ENCODE measurements around the gene SSR2. TPM values are rescaled to one million over a fixed set of nuclear protein-coding genes. Genes with fewer than 3 reads are reported as not detected.

Gene SSR2
- 100 to 1,000 TPM; 194 to 208 TPM for total RNA-seq

DNA sequence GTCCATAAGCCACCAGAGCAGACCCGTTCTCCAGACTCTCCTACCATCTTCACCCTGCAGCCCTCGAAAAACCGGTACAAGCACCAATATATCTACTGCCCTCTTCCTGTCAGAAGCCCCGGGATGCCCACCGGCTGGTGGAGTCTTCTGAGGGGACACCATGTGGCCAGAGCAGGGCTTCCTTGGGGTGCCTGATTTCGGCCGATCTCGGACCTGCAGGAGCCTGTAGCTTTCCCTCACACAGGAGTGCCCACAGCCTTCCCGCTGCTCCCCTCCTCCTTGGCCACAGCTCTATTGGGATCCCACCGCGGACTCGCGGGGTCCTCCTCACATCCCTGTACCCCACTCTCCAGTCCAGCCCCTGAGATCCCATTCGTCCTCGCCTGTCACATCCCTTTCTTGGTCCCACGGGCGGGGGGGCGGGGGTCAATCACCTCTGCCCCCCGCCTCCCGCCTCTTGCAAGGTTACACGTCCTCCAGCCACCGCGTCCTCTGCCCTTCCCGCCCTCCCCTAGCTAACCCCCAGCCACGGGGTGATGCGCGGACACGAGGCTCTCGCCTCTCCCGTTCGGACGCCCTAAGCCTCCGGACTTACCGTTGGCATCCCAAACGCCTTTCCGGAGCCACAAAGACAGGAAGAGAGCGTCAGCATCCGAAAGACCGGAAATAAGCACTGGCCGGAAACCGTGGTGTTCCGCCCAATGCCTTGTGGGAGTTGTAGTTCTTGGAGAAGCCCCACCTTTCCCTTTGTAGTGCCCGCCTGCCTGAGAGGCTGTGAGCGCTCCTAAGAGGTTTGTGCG, at the start of gene SSR2:
Gene SSR2, minus strand, starts transcription at position 659 of the 800 bp plus-strand sequence. CDS start 784 bp downstream, outside the sequence.
- Mint-ChIP-seq H3K27me3 (no peaks in the 10 kb centered on the region), H3K4me3 (peak within 1 kb of the TSS; percentile 98), H3K36me3 (ENCODE audit: low read depth) (peaks cover 55% of the 10 kb centered on the region), H3K9me3 (no peaks in the 10 kb centered on the region), H3K4me1 (peaks cover 28% of the 10 kb centered on the region), H3K27ac (peak within 1 kb of the TSS; percentile 95)
- peak; percentile 100 for ATAC-seq (replicated peaks)

DNA sequence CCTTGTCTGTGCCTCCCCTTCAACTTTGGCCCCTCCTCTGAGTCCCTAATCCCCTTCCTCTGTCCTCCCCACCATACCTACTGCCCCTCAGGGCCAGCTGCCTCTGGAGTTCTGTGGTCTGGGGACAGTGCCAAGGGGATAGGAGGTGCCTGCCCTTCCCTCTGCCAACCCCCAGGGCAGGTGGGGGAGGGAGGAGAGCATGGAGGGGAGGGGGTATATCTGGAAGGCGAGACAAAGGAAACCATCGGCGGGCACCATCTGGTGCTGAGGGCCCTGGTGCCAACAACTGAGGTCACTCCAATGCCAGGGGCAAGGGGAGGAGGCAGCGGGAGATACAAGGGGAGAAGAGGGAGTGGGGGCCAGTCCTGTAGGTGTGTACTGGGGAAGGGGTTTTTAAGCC, 49.8 kb upstream of the SSR2 start:
- H3K36me3 Mint-ChIP-seq (ENCODE audit: low read depth): no peaks in the 10 kb centered on the region
- H3K9me3 Mint-ChIP-seq: no peaks in the 10 kb centered on the region
- no peaks in the 10 kb centered on the region for H3K27me3 Mint-ChIP-seq
- no peak for ATAC-seq (replicated peaks)
- H3K4me3 Mint-ChIP-seq: no peak overlapping the region
- peaks cover under 1% of the 10 kb centered on the region for H3K4me1 Mint-ChIP-seq
- H3K27ac Mint-ChIP-seq: no peak overlapping the region

DNA sequence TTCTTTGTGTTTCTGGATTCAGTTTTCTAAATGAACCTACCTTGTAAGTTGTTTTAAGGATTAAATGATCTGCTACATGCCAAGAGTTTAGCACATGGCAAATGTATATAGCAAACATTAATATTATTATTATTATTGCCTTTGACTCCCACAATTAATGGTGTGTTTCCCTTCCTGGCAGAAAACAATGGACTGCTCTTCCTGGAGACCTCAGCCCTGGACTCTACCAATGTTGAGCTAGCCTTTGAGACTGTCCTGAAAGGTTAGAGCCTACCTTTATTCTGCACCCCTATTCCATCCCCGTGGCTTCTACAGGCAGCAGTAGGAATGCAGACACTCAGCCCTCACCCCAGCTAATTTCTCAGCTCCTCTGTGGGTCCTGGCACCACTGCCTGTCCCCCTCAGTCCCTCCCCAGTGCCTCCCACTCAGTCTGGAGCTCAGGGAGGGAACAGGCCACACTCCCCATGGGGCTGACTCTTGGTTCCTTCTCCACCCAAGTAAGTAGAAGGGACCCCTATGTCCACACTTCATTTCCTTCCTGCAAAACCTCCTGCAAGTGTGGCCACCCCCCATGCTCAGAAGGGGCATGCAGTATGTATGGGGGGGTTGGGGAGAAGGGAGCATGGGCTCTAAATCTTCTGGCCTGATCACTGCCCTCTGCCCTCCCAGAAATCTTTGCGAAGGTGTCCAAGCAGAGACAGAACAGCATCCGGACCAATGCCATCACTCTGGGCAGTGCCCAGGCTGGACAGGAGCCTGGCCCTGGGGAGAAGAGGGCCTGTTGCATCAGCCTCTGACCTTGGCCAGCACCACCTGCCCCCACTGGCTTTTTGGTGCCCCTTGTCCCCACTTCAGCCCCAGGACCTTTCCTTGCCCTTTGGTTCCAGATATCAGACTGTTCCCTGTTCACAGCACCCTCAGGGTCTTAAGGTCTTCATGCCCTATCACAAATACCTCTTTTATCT, 49.0 kb upstream of the SSR2 start:
- Mint-ChIP-seq H3K27ac (no peak overlapping the region), H3K9me3 (no peaks in the 10 kb centered on the region), H3K4me1 (peaks cover 8% of the 10 kb centered on the region), H3K27me3 (no peaks in the 10 kb centered on the region), H3K4me3 (no peak overlapping the region), H3K36me3 (ENCODE audit: low read depth) (no peaks in the 10 kb centered on the region)
- no peak for ATAC-seq (replicated peaks)

- H3K27ac Mint-ChIP-seq: peak overlapping the region; percentile 2
- ATAC-seq (replicated peaks): no peak
- H3K4me1 Mint-ChIP-seq: peaks cover 8% of the 10 kb centered on the region
- no peak overlapping the region for H3K4me3 Mint-ChIP-seq
- H3K36me3 Mint-ChIP-seq (ENCODE audit: low read depth): no peaks in the 10 kb centered on the region
- no peaks in the 10 kb centered on the region for H3K27me3 Mint-ChIP-seq
- no peaks in the 10 kb centered on the region for H3K9me3 Mint-ChIP-seq
These were observed 46.5 kb upstream of the SSR2 start for GRCh38 chr1:156067262-156067661.

GRCh38 chr1:156065871-156066270, 45.1 kb upstream of the SSR2 start:
- Mint-ChIP-seq H3K4me3 (no peak overlapping the region), H3K9me3 (no peaks in the 10 kb centered on the region), H3K36me3 (ENCODE audit: low read depth) (no peaks in the 10 kb centered on the region), H3K4me1 (peaks cover 8% of the 10 kb centered on the region), H3K27me3 (no peaks in the 10 kb centered on the region), H3K27ac (no peak overlapping the region)
- ATAC-seq (replicated peaks): no peak

DNA sequence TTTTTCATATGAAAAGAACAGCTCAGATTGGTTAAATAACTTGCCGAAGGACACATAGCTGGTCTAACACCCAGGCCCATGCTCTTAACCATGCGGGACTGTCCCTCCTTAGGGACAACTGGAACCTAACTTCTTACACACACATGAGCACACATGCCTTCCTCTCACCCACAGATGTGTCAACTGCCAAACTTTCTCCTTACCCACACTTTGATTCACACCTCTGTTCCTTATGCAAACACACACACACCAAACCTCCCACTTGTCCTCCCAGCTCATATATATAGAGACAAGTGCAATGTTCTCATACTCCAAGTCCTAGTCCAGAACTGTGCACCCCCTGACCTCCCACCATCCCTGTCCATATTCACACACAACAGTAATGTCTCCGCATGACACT, 44.5 kb upstream of the SSR2 start:
- H3K4me3 Mint-ChIP-seq: no peak overlapping the region
- no peaks in the 10 kb centered on the region for H3K9me3 Mint-ChIP-seq
- H3K36me3 Mint-ChIP-seq (ENCODE audit: low read depth): no peaks in the 10 kb centered on the region
- no peaks in the 10 kb centered on the region for H3K27me3 Mint-ChIP-seq
- peak overlapping the region; percentile 11 for H3K27ac Mint-ChIP-seq
- ATAC-seq (replicated peaks): peak; percentile 84
- H3K4me1 Mint-ChIP-seq: peaks cover 8% of the 10 kb centered on the region

DNA sequence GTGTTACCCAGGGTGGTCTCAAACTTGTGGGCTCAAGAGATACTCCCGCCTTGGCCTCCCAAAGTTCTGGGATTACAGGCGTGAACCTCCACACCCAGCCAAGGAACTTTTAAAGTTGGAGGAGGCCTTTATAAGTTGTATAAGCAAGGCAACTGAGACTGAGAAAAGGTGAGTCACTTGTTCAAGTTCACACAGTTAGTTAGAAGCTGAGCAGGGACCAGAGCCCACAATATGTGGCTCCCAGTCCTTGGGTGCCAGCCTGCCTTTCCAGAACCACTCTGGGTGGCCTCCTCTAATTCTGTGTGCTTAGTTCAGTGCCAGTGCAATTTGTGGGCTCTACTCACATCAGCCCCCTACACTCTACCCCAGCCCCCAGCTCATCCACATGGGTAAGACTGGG, 43.9 kb upstream of the SSR2 start:
- no peaks in the 10 kb centered on the region for H3K27me3 Mint-ChIP-seq
- H3K27ac Mint-ChIP-seq: peak overlapping the region; percentile 11
- peaks cover 8% of the 10 kb centered on the region for H3K4me1 Mint-ChIP-seq
- H3K36me3 Mint-ChIP-seq (ENCODE audit: low read depth): no peaks in the 10 kb centered on the region
- ATAC-seq (replicated peaks): peak; percentile 75
- H3K9me3 Mint-ChIP-seq: no peaks in the 10 kb centered on the region
- H3K4me3 Mint-ChIP-seq: no peak overlapping the region

- H3K9me3 Mint-ChIP-seq: no peaks in the 10 kb centered on the region
- H3K27me3 Mint-ChIP-seq: no peaks in the 10 kb centered on the region
- no peak for ATAC-seq (replicated peaks)
- H3K4me3 Mint-ChIP-seq: no peak overlapping the region
- peaks cover 5% of the 10 kb centered on the region for H3K36me3 Mint-ChIP-seq (ENCODE audit: low read depth)
- peaks cover 8% of the 10 kb centered on the region for H3K4me1 Mint-ChIP-seq
- H3K27ac Mint-ChIP-seq: no peak overlapping the region
These were observed 43.2 kb upstream of the SSR2 start for GRCh38 chr1:156063997-156064285.

- Mint-ChIP-seq H3K4me3 (no peak overlapping the region), H3K27me3 (no peaks in the 10 kb centered on the region), H3K36me3 (ENCODE audit: low read depth) (peaks cover 14% of the 10 kb centered on the region), H3K27ac (no peak overlapping the region), H3K4me1 (peaks cover 8% of the 10 kb centered on the region), H3K9me3 (no peaks in the 10 kb centered on the region)
- ATAC-seq (replicated peaks): no peak
These were observed 41.4 kb upstream of the SSR2 start for GRCh38 chr1:156062189-156062588.

GRCh38 chr1:156060937-156061636, 40.3 kb upstream of the SSR2 start, which contains the start of gene RAB25:
RAB25 (plus strand) TSS chr1:156061160; CDS start chr1:156061401, 241 bp downstream.
- Mint-ChIP-seq H3K36me3 (ENCODE audit: low read depth) (peaks cover 20% of the 10 kb centered on the region), H3K4me3 (no peak within 1 kb of the TSS), H3K27ac (no peak within 1 kb of the TSS), H3K4me1 (peaks cover 12% of the 10 kb centered on the region), H3K9me3 (no peaks in the 10 kb centered on the region), H3K27me3 (no peaks in the 10 kb centered on the region)
- ATAC-seq (replicated peaks): no peak

GRCh38 chr1:156056326-156056849, 35.6 kb upstream of the SSR2 start:
- no peaks in the 10 kb centered on the region for H3K9me3 Mint-ChIP-seq
- peaks cover 35% of the 10 kb centered on the region for H3K36me3 Mint-ChIP-seq (ENCODE audit: low read depth)
- peaks cover 14% of the 10 kb centered on the region for H3K4me1 Mint-ChIP-seq
- no peak overlapping the region for H3K4me3 Mint-ChIP-seq
- no peak overlapping the region for H3K27ac Mint-ChIP-seq
- no peak for ATAC-seq (replicated peaks)
- H3K27me3 Mint-ChIP-seq: no peaks in the 10 kb centered on the region

- Mint-ChIP-seq H3K4me3 (peak overlapping the region; percentile 93), H3K4me1 (peaks cover 14% of the 10 kb centered on the region), H3K9me3 (no peaks in the 10 kb centered on the region), H3K27ac (peak overlapping the region; percentile 90), H3K27me3 (no peaks in the 10 kb centered on the region), H3K36me3 (ENCODE audit: low read depth) (peaks cover 36% of the 10 kb centered on the region)
- ATAC-seq (replicated peaks): no peak
These were observed 34.7 kb upstream of the SSR2 start for GRCh38 chr1:156055281-156056048.

GRCh38 chr1:156054500-156055280, 33.9 kb upstream of the SSR2 start, which contains the start of gene LAMTOR2:
LAMTOR2 (plus strand) TSS chr1:156054782; CDS start chr1:156054890, 108 bp downstream.
- ATAC-seq (replicated peaks): peak; percentile 83
- Mint-ChIP-seq H3K27ac (peak within 1 kb of the TSS; percentile 90), H3K27me3 (no peaks in the 10 kb centered on the region), H3K36me3 (ENCODE audit: low read depth) (peaks cover 44% of the 10 kb centered on the region), H3K9me3 (no peaks in the 10 kb centered on the region), H3K4me1 (peaks cover 14% of the 10 kb centered on the region), H3K4me3 (peak within 1 kb of the TSS; percentile 93)

Data from activated T-helper 17 cell treated with anti-CD3 and anti-CD28 coated beads, Interleukin-2, amount 50 U/mL, for 72 hours (primary cell).